Loucy (cell line): Measurements from ENCODE around the gene SORCS2.

Source experiments
- H2AFZ ChIP-seq: fragments of 200-600 bp; sonication (generic); 2 replicates; pipeline ENCODE4 v1.6.0; 2016; ENCODE audit warnings: antibody characterized with exemption, mild to moderate bottlenecking, low read length, moderate library complexity
- H3F3A ChIP-seq: fragments of 200-600 bp; 2 replicates; pipeline ENCODE4 v1.6.0; 2016; ENCODE audit warnings: antibody characterized with exemption, low read depth, mild to moderate bottlenecking
- H3K27me3 ChIP-seq: fragments of 200-600 bp; sonication (generic); 2 replicates; pipeline ENCODE4 v1.6.1; 2014; ENCODE audit warnings: low read length, mild to moderate bottlenecking; ENCODE audit not compliant: insufficient read depth, poor library complexity, severe bottlenecking
- H3K36me3 ChIP-seq: fragments of 200-600 bp; sonication (generic); 2 replicates; pipeline ENCODE4 v1.6.1; 2016; ENCODE audit warnings: low read length; ENCODE audit not compliant: insufficient read depth
- H3K4me1 ChIP-seq: fragments of 200-600 bp; sonication (generic); 2 replicates; pipeline ENCODE4 v1.5.1; 2014; ENCODE audit warnings: low read length, mild to moderate bottlenecking; ENCODE audit not compliant: insufficient read depth, poor library complexity, severe bottlenecking
- H3K4me2 ChIP-seq: fragments of 200-600 bp; sonication (generic); 2 replicates; pipeline ENCODE4 v1.6.0; 2014; ENCODE audit warnings: antibody characterized with exemption, low read length, low read depth, mild to moderate bottlenecking; ENCODE audit not compliant: poor library complexity, severe bottlenecking
- H3K4me3 ChIP-seq: fragments of 200-600 bp; sonication (generic); 2 replicates; pipeline ENCODE4 v1.5.1; 2014; ENCODE audit warnings: low read length, mild to moderate bottlenecking, mixed read lengths; ENCODE audit not compliant: poor library complexity, severe bottlenecking
- H3K79me2 ChIP-seq: fragments of 200-600 bp; sonication (generic); 2 replicates; pipeline ENCODE4 v1.6.1; 2014; ENCODE audit warnings: low read length; ENCODE audit not compliant: insufficient read depth
- H3K9ac ChIP-seq: fragments of 200-600 bp; sonication (generic); 2 replicates; pipeline ENCODE4 v1.6.0; 2014; ENCODE audit warnings: mild to moderate bottlenecking, low read depth, low read length, moderate library complexity; ENCODE audit not compliant: poor library complexity, severe bottlenecking
- H3K9me2 ChIP-seq: fragments of 200-600 bp; sonication (generic); replicated peaks from 2 replicates; pipeline ENCODE4 v1.6.1; 2016; ENCODE audit warnings: low read depth, low read length, mixed read lengths
- H3K9me3 ChIP-seq: fragments of 200-600 bp; sonication (generic); 2 replicates; pipeline ENCODE4 v1.6.1; 2014; ENCODE audit warnings: mild to moderate bottlenecking, antibody characterized with exemption, low read length, low read depth; ENCODE audit not compliant: insufficient read depth
- H4K20me1 ChIP-seq: fragments of 200-600 bp; sonication (generic); 2 replicates; pipeline ENCODE4 v1.6.0; 2014; ENCODE audit warnings: antibody characterized with exemption, low read length, mild to moderate bottlenecking; ENCODE audit not compliant: insufficient read depth, poor library complexity, severe bottlenecking
- EZH2phosphoT487 ChIP-seq: fragments of 200-600 bp; IDR thresholded peaks from 2 replicates; pipeline ENCODE4 v1.6.1; 2018; ENCODE audit warnings: antibody characterized with exemption, mild to moderate bottlenecking, moderate library complexity, borderline replicate concordance
- TF ChIP-seq, protein P1 (sequence below): fragments of 200-600 bp; sonication (generic); conservative IDR thresholded peaks from 2 replicates; pipeline ENCODE4 v1.5.1; 2014; ENCODE audit warnings: mild to moderate bottlenecking, antibody characterized with exemption, low read length

The SORCS2 gene

DNA sequence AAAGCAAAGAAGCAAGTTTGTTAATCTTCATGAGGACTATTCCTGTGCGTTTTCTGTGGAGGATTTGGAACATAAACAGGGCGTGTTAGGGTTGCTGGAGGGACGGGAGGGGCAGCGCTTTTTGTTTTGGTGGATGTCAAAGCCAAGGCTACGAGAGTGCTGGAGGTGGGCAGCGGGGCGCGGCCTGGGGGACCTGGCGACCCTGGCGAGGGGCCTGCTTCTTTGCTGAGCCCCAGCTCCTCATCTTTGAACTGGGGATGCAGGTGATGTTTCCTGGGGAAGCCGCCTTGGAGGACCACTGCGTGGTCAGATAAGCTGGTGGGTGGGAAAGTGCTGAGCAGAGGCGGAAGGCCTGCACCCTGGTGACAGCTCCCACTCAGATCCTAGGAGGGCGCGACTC lies 55.2 kb downstream of the SORCS2 start:
- Histone ChIP-seq H3K79me2 (no peaks in the 10 kb centered on the region), H3F3A (no peaks in the 10 kb centered on the region), H3K36me3 (no peaks in the 10 kb centered on the region), H4K20me1 (no peaks in the 10 kb centered on the region), H3K4me1 (no peaks in the 10 kb centered on the region), H3K9ac (no peak overlapping the region), H3K4me2 (no peak overlapping the region), H3K4me3 (no peak overlapping the region), H3K9me2 (no peaks in the 10 kb centered on the region), H2AFZ (no peak overlapping the region), H3K9me3 (peaks cover 10% of the 10 kb centered on the region; the same call in 1 of the 2 replicates), H3K27me3 (no peaks in the 10 kb centered on the region)
- no peak for TF ChIP-seq EZH2phosphoT487
- TF ChIP-seq, protein P1, sequence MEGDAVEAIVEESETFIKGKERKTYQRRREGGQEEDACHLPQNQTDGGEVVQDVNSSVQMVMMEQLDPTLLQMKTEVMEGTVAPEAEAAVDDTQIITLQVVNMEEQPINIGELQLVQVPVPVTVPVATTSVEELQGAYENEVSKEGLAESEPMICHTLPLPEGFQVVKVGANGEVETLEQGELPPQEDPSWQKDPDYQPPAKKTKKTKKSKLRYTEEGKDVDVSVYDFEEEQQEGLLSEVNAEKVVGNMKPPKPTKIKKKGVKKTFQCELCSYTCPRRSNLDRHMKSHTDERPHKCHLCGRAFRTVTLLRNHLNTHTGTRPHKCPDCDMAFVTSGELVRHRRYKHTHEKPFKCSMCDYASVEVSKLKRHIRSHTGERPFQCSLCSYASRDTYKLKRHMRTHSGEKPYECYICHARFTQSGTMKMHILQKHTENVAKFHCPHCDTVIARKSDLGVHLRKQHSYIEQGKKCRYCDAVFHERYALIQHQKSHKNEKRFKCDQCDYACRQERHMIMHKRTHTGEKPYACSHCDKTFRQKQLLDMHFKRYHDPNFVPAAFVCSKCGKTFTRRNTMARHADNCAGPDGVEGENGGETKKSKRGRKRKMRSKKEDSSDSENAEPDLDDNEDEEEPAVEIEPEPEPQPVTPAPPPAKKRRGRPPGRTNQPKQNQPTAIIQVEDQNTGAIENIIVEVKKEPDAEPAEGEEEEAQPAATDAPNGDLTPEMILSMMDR, result no peak

DNA sequence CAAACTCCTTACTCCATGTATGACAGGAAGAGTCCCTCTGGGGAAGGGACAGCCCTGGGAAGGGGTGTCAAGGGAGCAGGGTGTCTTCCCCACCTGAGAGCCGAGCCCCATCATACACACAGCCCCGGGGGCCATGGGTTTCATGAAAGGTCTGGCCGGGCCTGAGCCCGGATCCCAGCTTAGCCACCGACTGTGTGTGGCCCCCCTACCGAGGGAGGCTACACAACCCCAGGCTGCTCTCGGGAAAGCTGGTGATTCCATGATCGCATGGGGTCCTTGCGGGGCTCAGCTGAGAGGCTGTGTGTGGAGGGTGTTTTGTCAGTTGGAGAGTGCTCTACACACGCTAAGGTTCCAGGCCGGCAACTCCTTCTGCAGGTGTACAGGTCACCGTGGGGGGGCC lies 55.6 kb downstream of the SORCS2 start:
- Histone ChIP-seq H3K4me3 (no peak overlapping the region), H3K9me2 (no peaks in the 10 kb centered on the region), H3K79me2 (no peaks in the 10 kb centered on the region), H3K9ac (no peak overlapping the region), H3F3A (no peaks in the 10 kb centered on the region), H3K4me1 (no peaks in the 10 kb centered on the region), H3K36me3 (no peaks in the 10 kb centered on the region), H4K20me1 (no peaks in the 10 kb centered on the region), H3K9me3 (peaks cover 10% of the 10 kb centered on the region; the same call in 1 of the 2 replicates), H3K4me2 (no peak overlapping the region), H2AFZ (no peak overlapping the region), H3K27me3 (no peaks in the 10 kb centered on the region)
- no peak for TF ChIP-seq EZH2phosphoT487
- TF ChIP-seq, protein P1, result no peak

DNA sequence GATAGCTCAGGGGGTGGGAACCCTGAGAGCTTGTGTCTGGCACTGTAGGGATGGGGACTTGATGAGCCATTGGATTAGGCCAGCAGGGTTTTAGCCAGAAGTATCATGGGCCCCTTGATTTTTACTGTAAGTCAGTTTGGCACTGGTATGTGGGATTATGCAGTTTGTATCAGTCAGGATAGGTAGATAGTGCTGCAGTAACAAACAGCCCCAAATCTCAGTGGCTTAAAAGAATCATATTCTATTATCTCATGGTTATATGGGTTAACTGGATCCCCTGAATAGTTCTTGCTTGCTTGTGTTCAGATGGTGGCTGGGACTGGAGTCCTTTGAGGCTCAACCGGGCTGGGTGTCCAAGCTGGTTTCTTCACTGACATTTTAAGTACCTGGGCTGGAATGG lies 56.5 kb downstream of the SORCS2 start:
- Histone ChIP-seq H2AFZ (no peak overlapping the region), H3K36me3 (no peaks in the 10 kb centered on the region), H3K27me3 (no peaks in the 10 kb centered on the region), H3K4me1 (no peaks in the 10 kb centered on the region), H3K9me2 (no peaks in the 10 kb centered on the region), H3F3A (no peaks in the 10 kb centered on the region), H4K20me1 (no peaks in the 10 kb centered on the region), H3K9ac (no peak overlapping the region), H3K9me3 (peaks cover 8% of the 10 kb centered on the region; the same call in 1 of the 2 replicates), H3K4me3 (no peak overlapping the region), H3K4me2 (no peak overlapping the region), H3K79me2 (no peaks in the 10 kb centered on the region)
- TF ChIP-seq, protein P1, result no peak
- TF ChIP-seq EZH2phosphoT487, result no peak
